HG02885 (cell line): ENCODE measurements around the gene TK1.
A peak's percentile ranks its signal among the peaks of the same experiment; 100 is the strongest.
"Not testable (repeated sequence)": the region's sequence is repeated elsewhere in the genome, so short reads cannot be mapped to it uniquely, and the experiment has no call there.

ENCODE experiments used
- ATAC-seq: cut with Tn5 transposase; IDR thresholded peaks from one replicate; pipeline ENCODE4 v1.9.1; 2021; ENCODE audit warnings: mild to moderate bottlenecking; ENCODE audit not compliant: unreplicated experiment, poor library complexity

Gene TK1

GRCh38 chr17:78154903-78155811 lies 31.7 kb downstream of the TK1 start:
- ATAC-seq: peak; percentile 45

- no peak for ATAC-seq
Measured at GRCh38 chr17:78151514-78152008, 35.3 kb downstream of the TK1 start.

- no peak for ATAC-seq
Measured at GRCh38 chr17:78148286-78149016, 38.4 kb downstream of the TK1 start.

GRCh38 chr17:78147315-78147998 lies 39.4 kb downstream of the TK1 start:
- peak; percentile 51 for ATAC-seq

- no peak for ATAC-seq
Measured at GRCh38 chr17:78146881-78147280, 40.0 kb downstream of the TK1 start.

GRCh38 chr17:78146471-78146869 lies 40.4 kb downstream of the TK1 start:
- ATAC-seq: no peak

- no peak for ATAC-seq
Measured at GRCh38 chr17:78144736-78145641, 41.9 kb downstream of the TK1 start.

- ATAC-seq: no peak
Measured at GRCh38 chr17:78144147-78144719, 42.6 kb downstream of the TK1 start.

GRCh38 chr17:78143214-78144146 lies 43.4 kb downstream of the TK1 start:
- ATAC-seq: no peak

GRCh38 chr17:78142119-78142861 lies 44.6 kb downstream of the TK1 start:
- ATAC-seq: no peak

- ATAC-seq: no peak
Measured at GRCh38 chr17:78141437-78142118, 45.3 kb downstream of the TK1 start.

GRCh38 chr17:78140169-78141051 lies 46.4 kb downstream of the TK1 start:
- peak; percentile 84 for ATAC-seq

GRCh38 chr17:78139861-78140168 lies 47.0 kb downstream of the TK1 start:
- not testable (repeated sequence) for ATAC-seq

GRCh38 chr17:78138204-78139060 lies 48.4 kb downstream of the TK1 start:
- ATAC-seq: no peak
